H1 (cell line): Measurements from ENCODE around the gene CX3CL1.
A peak's percentile ranks its signal among the peaks of the same experiment; 100 is the strongest.

Source experiments
- EP300 ChIP-seq, 2 experiments: IDR thresholded peaks; 1 replicate in 1 of 2; 2 replicates in 1 of 2; pipeline ENCODE4 v1.6.1; 2011 to 2012; ENCODE audit warnings: low read depth in 2 of 2, low read length in 2 of 2, mild to moderate bottlenecking in 2 of 2, borderline replicate concordance in 1 of 2, inconsistent platforms in 1 of 2, moderate library complexity in 1 of 2
- POLR2AphosphoS5 ChIP-seq: IDR thresholded peaks from 2 replicates; pipeline ENCODE4 v1.6.1; 2011; ENCODE audit warnings: low read depth, low read length
- TF ChIP-seq, protein P1 (sequence below), 3 experiments: IDR thresholded peaks; 1 replicate in 2 of 3; 2 replicates in 1 of 3; pipeline versions ENCODE4 v1.5.1 to v1.6.1; 2011; ENCODE audit warnings: low read length in 3 of 3, mild to moderate bottlenecking in 3 of 3, inconsistent platforms in 2 of 3, low read depth in 1 of 3, moderate library complexity in 1 of 3; ENCODE audit not compliant: insufficient read depth in 1 of 3; ENCODE audit errors: control extremely low read depth in 1 of 3

GRCh38 chr16:57382535-57383275, 10.4 kb downstream of the CX3CL1 start:
- TF ChIP-seq POLR2AphosphoS5 = no peak
- TF ChIP-seq, protein P1, sequence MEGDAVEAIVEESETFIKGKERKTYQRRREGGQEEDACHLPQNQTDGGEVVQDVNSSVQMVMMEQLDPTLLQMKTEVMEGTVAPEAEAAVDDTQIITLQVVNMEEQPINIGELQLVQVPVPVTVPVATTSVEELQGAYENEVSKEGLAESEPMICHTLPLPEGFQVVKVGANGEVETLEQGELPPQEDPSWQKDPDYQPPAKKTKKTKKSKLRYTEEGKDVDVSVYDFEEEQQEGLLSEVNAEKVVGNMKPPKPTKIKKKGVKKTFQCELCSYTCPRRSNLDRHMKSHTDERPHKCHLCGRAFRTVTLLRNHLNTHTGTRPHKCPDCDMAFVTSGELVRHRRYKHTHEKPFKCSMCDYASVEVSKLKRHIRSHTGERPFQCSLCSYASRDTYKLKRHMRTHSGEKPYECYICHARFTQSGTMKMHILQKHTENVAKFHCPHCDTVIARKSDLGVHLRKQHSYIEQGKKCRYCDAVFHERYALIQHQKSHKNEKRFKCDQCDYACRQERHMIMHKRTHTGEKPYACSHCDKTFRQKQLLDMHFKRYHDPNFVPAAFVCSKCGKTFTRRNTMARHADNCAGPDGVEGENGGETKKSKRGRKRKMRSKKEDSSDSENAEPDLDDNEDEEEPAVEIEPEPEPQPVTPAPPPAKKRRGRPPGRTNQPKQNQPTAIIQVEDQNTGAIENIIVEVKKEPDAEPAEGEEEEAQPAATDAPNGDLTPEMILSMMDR (IDR thresholded peaks at IDR 0.05; ENCODE audit: control extremely low read depth in 1 of 3, insufficient read depth in 1 of 3, low read depth in 1 of 3, low read length in 3 of 3) = peak; percentile 23 to 41 (median 38)
- no peak for TF ChIP-seq EP300 (IDR thresholded peaks at IDR 0.05; ENCODE audit: borderline replicate concordance in 1 of 2, low read depth in 2 of 2, low read length in 2 of 2)
